Trophoblast cell (in vitro differentiated cells and primary cell): ENCODE data around the gene ABLIM1.

ENCODE experiments used
- DNase-seq, 2 donors: peaks; one replicate each; pipeline ENCODE4 v3.0.0-alpha.2; 2016
- H2AFZ ChIP-seq: 2 replicates; pipeline ENCODE4 v1.6.1; 2013; ENCODE audit warnings: low read length, moderate library complexity, mild to moderate bottlenecking; ENCODE audit not compliant: insufficient read depth, poor library complexity
- H2AK5ac ChIP-seq: 2 replicates; pipeline ENCODE4 v1.6.1; 2013; ENCODE audit warnings: mild to moderate bottlenecking, low read length
- H2BK120ac ChIP-seq: 2 replicates; pipeline ENCODE4 v1.6.1; 2013; ENCODE audit warnings: low read length, mild to moderate bottlenecking, moderate library complexity; ENCODE audit not compliant: insufficient read depth, poor library complexity
- H2BK12ac ChIP-seq: 2 replicates; pipeline ENCODE4 v1.6.1; 2013; ENCODE audit warnings: mild to moderate bottlenecking, low read length, moderate library complexity
- H2BK5ac ChIP-seq: 2 replicates; pipeline ENCODE4 v1.6.1; 2013; ENCODE audit warnings: low read length, low read depth, moderate library complexity, mild to moderate bottlenecking; ENCODE audit not compliant: poor library complexity
- H3K14ac ChIP-seq: 2 replicates; pipeline ENCODE4 v1.6.1; 2013; ENCODE audit warnings: mild to moderate bottlenecking, low read length
- H3K18ac ChIP-seq: 2 replicates; pipeline ENCODE4 v1.6.1; 2013; ENCODE audit warnings: mild to moderate bottlenecking, low read length
- H3K23ac ChIP-seq: 2 replicates; pipeline ENCODE4 v1.6.1; 2013; ENCODE audit warnings: low read length
- H3K27ac ChIP-seq: 2 replicates; pipeline ENCODE4 v1.5.1; 2013; ENCODE audit warnings: low read depth, mild to moderate bottlenecking, inconsistent platforms, low read length, moderate library complexity
- H3K27me3 ChIP-seq: 2 replicates; pipeline ENCODE4 v1.6.1; 2013; ENCODE audit warnings: inconsistent platforms, mild to moderate bottlenecking, low read length, moderate library complexity; ENCODE audit not compliant: insufficient read depth
- H3K36me3 ChIP-seq, 2 experiments: 1 replicate in 1 of 2; 2 replicates in 1 of 2; pipeline ENCODE4 v1.6.1; 2013; ENCODE audit warnings: low read length in 2 of 2, mild to moderate bottlenecking in 2 of 2, moderate library complexity in 1 of 2; ENCODE audit not compliant: insufficient read depth in 2 of 2, control insufficient read depth in 1 of 2
- H3K4ac ChIP-seq: 2 replicates; pipeline ENCODE4 v1.6.1; 2013; ENCODE audit warnings: low read depth, mild to moderate bottlenecking, low read length, moderate library complexity
- H3K4me1 ChIP-seq, 2 experiments: 1 replicate in 1 of 2; 2 replicates in 1 of 2; pipeline ENCODE4 v1.6.1; 2013; ENCODE audit warnings: low read length in 2 of 2, mild to moderate bottlenecking in 2 of 2, moderate library complexity in 1 of 2; ENCODE audit not compliant: insufficient read depth in 2 of 2, control insufficient read depth in 1 of 2
- H3K4me2 ChIP-seq: 2 replicates; pipeline ENCODE4 v1.6.1; 2013; ENCODE audit warnings: inconsistent platforms, mild to moderate bottlenecking, low read length, moderate library complexity
- H3K4me3 ChIP-seq: 2 replicates; pipeline ENCODE4 v1.5.1; 2013; ENCODE audit warnings: mild to moderate bottlenecking, low read depth, low read length, inconsistent platforms
- H3K79me1 ChIP-seq: one replicate; pipeline ENCODE4 v1.6.1; 2013; ENCODE audit warnings: low read length
- H3K79me2 ChIP-seq: 2 replicates; pipeline ENCODE4 v1.6.1; 2013; ENCODE audit warnings: low read length, mild to moderate bottlenecking; ENCODE audit not compliant: control insufficient read depth, insufficient read depth, poor library complexity
- H3K9ac ChIP-seq: 2 replicates; pipeline ENCODE4 v1.6.1; 2013; ENCODE audit warnings: mild to moderate bottlenecking, low read length
- H3K9me3 ChIP-seq: 2 replicates; pipeline ENCODE4 v1.6.1; 2013; ENCODE audit warnings: low read depth, mild to moderate bottlenecking, control low read depth, inconsistent platforms, low read length; ENCODE audit not compliant: insufficient read depth
- H4K12ac ChIP-seq: 2 replicates; pipeline ENCODE4 v1.6.1; 2013; ENCODE audit warnings: low read depth, mild to moderate bottlenecking, low read length, moderate library complexity
- H4K8ac ChIP-seq: 2 replicates; pipeline ENCODE4 v1.6.1; 2013; ENCODE audit warnings: low read depth, mild to moderate bottlenecking, low read length, moderate library complexity
- H4K91ac ChIP-seq: one replicate; pipeline ENCODE4 v1.6.1; 2013; ENCODE audit warnings: low read depth, mild to moderate bottlenecking, low read length, moderate library complexity
- WGBS: extraction: QIAGEN DNeasy Blood & Tissue Kit; methylation state at CpG from one replicate; pipeline ENCODE4 v1.1.7; 2013; ENCODE audit warnings: missing lambda C conversion rate; ENCODE audit not compliant: insufficient read length, insufficient coverage; ENCODE audit errors: extremely low coverage; 5-methylcytosine and 5-hydroxymethylcytosine counted together

The ABLIM1 gene

DNA sequence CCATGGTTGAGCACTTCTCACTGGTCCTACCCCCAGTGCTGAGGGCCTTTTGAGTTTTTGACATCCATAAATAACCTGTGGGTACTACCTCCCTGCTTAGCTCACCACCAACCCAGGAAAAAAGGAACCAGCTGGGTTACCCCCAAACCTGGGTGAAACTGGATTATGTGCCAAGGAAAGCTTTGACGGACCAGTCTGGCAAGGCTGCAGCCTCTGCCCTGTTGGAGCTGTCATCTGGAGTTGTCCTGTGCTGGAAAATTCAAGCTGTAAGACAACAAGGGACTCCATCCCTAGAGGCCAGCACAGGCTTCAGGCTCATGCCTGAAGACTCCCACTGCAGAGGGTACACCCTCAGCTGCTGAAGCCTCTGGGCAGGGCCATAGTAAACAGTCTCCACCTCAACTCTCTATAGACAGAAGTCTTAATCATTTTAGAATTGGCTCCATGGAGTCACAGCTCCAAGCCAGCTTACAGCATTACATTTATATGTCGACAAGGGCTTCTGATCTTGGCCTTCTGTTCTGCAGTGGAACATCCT is 138.2 kb downstream of the ABLIM1 start:
- no CpG with 5 or more reads among the region's 2 CpGs for WGBS
- Histone ChIP-seq H2BK5ac (no peak overlapping the region), H3K4me3 (no peak overlapping the region)

DNA sequence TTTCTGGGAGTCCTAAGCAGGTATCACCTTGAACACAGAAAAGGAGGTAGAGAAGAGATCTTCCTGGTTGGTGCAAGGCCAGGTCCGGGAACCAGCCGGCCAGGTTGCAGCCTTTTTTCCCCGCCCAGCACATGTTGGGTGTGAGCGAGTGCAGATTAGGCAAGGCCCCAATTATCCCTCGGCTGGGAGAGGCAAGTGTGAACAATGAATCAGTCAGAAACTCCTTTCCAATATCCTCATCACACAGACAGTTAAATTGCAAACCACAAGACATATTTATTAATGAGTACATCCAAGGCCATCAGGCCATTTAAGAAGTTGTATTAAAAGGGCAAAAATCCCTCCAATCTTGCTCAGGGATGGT is 138.8 kb downstream of the ABLIM1 start:
- no peak overlapping the region for H4K12ac ChIP-seq
- no peak overlapping the region for H3K27ac ChIP-seq
- H2AFZ ChIP-seq: no peak overlapping the region
- H3K79me2 ChIP-seq: no peaks in the 10 kb centered on the region
- no peak overlapping the region for H2BK5ac ChIP-seq
- no peaks in the 10 kb centered on the region for H3K36me3 ChIP-seq
- H3K9me3 ChIP-seq: no peaks in the 10 kb centered on the region
- H2AK5ac ChIP-seq: no peak overlapping the region
- H3K79me1 ChIP-seq: no peaks in the 10 kb centered on the region
- H3K4me2 ChIP-seq: no peak overlapping the region
- no peak overlapping the region for H3K9ac ChIP-seq
- H3K14ac ChIP-seq: no peak overlapping the region
- no peaks in the 10 kb centered on the region for H3K4me1 ChIP-seq
- H3K18ac ChIP-seq: no peak overlapping the region
- no peak overlapping the region for H4K91ac ChIP-seq
- no peak overlapping the region for H2BK12ac ChIP-seq
- no peak overlapping the region for H4K8ac ChIP-seq
- peak; percentile 49 to 53 for DNase-seq
- no peaks in the 10 kb centered on the region for H3K27me3 ChIP-seq
- H2BK120ac ChIP-seq: no peak overlapping the region
- WGBS: no CpG with 5 or more reads among the region's 5 CpGs
- H3K4ac ChIP-seq: no peak overlapping the region
- no peak overlapping the region for H3K4me3 ChIP-seq
- H3K23ac ChIP-seq: no peak overlapping the region

More for the DNA sequence above, 138.2 kb downstream of the ABLIM1 start:
- no peak overlapping the region for H2AFZ ChIP-seq
- no peak overlapping the region for H3K4ac ChIP-seq
- no peak overlapping the region for H3K4me2 ChIP-seq
- no peak overlapping the region for H3K23ac ChIP-seq
- no peaks in the 10 kb centered on the region for H3K27me3 ChIP-seq
- no peak overlapping the region for H3K27ac ChIP-seq
- H4K8ac ChIP-seq: no peak overlapping the region
- H2BK12ac ChIP-seq: no peak overlapping the region
- H3K4me1 ChIP-seq: no peaks in the 10 kb centered on the region
- no peak overlapping the region for H4K12ac ChIP-seq
- H2BK120ac ChIP-seq: no peak overlapping the region
- no peak overlapping the region for H3K18ac ChIP-seq
- H3K36me3 ChIP-seq: no peaks in the 10 kb centered on the region
- H3K79me2 ChIP-seq: no peaks in the 10 kb centered on the region
- H3K9me3 ChIP-seq: no peaks in the 10 kb centered on the region
- H3K14ac ChIP-seq: no peak overlapping the region
- H3K79me1 ChIP-seq: no peaks in the 10 kb centered on the region
- no peak for DNase-seq
- no peak overlapping the region for H3K9ac ChIP-seq
- H4K91ac ChIP-seq: no peak overlapping the region
- no peak overlapping the region for H2AK5ac ChIP-seq

DNA sequence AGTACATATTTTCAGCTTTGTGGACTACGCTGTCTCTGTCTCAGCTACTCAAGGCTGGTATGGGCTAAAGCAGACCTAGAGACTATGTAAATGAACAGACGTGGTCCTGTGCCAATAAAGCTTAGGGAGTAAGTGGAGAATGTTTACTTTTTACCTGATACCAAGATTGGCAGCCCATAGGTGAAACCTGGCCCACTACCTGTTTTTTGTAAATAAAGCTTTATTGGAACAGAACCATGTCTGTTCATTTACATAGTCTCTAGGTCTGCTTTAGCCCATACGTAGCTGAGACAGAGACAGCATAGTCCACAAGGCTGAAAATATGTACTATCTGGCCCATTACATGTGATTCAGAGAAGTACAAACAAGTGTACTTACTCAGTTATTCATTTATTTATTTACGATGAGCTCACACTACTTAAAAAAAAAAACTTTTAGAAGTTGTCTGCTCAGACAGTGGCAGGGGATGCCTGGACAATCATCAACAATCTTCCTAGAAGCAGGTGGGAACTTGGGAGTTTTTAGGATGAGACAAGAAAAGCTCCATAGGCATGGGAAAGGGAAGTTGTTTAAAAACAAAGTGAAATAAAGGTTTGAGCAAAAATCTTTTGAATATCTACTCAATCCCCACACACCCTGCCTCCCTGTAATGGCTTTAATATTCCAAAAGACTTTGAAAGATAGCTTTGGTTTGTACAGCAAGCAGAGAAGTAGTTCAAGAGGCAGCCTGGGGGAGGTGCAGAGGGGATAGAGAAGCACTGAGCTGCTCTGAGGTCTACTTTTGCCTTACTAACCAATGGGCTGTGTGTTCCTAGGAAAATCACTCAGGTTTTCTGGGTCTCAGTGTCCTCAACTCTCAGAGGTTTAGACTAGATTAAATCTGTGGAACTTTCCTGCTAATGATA is 139.4 kb downstream of the ABLIM1 start:
- WGBS: no CpG with 5 or more reads among the region's 4 CpGs
- Histone ChIP-seq H3K18ac (no peak overlapping the region), H3K4me3 (no peak overlapping the region), H2BK12ac (no peak overlapping the region), H3K36me3 (no peaks in the 10 kb centered on the region), H2BK5ac (no peak overlapping the region), H2BK120ac (no peak overlapping the region), H3K14ac (no peak overlapping the region), H3K27me3 (no peaks in the 10 kb centered on the region), H3K79me1 (no peaks in the 10 kb centered on the region), H3K23ac (no peak overlapping the region), H3K9me3 (no peaks in the 10 kb centered on the region), H2AFZ (no peak overlapping the region), H3K79me2 (no peaks in the 10 kb centered on the region), H4K12ac (no peak overlapping the region), H3K9ac (no peak overlapping the region), H3K4me2 (no peak overlapping the region), H3K4ac (no peak overlapping the region), H2AK5ac (no peak overlapping the region), H4K91ac (no peak overlapping the region), H3K4me1 (no peaks in the 10 kb centered on the region), H3K27ac (no peak overlapping the region), H4K8ac (no peak overlapping the region)
- DNase-seq: no peak

DNA sequence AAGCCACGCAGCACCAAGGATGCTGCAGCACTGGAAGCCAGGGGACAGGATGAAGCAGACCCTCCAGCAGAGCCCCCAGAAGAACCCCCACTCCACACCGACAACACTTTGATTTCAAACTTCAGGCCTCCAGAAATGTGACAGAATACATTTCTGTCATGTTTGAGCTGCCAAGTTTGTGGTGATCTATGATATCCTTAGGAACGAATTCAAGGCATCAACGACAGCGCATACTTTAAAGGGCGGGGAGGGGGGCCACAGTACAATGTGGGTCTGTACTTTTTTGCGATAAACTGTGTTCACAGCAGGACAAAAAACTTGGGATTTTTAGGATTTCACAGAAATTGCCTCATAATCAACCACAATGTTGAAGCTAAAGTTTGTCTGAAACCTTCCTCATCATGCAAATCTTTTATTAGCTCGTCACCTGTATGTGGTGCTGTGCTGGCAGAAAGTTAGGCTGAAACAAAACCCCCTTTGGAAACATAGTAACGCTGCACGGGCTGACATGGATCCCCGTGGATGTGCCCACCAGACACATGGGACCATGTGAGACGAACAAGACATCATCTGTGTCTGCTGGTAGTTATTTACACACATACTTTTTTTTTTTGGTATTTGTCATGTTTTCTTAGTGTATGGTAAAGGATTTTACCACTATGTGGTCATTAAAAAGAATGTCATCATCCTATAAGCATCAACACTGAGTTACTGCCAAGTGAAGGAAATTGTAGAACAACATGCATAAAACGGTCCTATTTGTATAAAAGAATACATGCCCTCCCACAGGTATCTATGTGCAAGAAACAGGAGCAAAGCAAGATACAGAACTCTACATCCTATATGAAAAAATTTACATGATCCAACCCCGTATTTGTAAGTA is 140.5 kb downstream of the ABLIM1 start:
- H3K27me3 ChIP-seq: no peaks in the 10 kb centered on the region
- H3K18ac ChIP-seq: no peak overlapping the region
- H3K4me2 ChIP-seq: no peak overlapping the region
- no peak overlapping the region for H2BK5ac ChIP-seq
- H3K4me3 ChIP-seq: no peak overlapping the region
- no peak overlapping the region for H2BK120ac ChIP-seq
- no peak overlapping the region for H2AFZ ChIP-seq
- H3K4ac ChIP-seq: no peak overlapping the region
- H4K91ac ChIP-seq: no peak overlapping the region
- H3K79me2 ChIP-seq: no peaks in the 10 kb centered on the region
- no CpG with 5 or more reads among the region's 14 CpGs for WGBS
- H4K12ac ChIP-seq: no peak overlapping the region
- H3K79me1 ChIP-seq: no peaks in the 10 kb centered on the region
- no peak overlapping the region for H4K8ac ChIP-seq
- DNase-seq: peak; percentile 45 to 85
- H3K23ac ChIP-seq: no peak overlapping the region
- no peaks in the 10 kb centered on the region for H3K9me3 ChIP-seq
- H3K4me1 ChIP-seq: no peaks in the 10 kb centered on the region
- H3K9ac ChIP-seq: no peak overlapping the region
- H3K27ac ChIP-seq: no peak overlapping the region
- no peak overlapping the region for H2BK12ac ChIP-seq
- no peaks in the 10 kb centered on the region for H3K36me3 ChIP-seq
- no peak overlapping the region for H2AK5ac ChIP-seq
- no peak overlapping the region for H3K14ac ChIP-seq
